HG02852 (cell line): ENCODE measurements around the gene RHBG.

Experiments
- ATAC-seq: cut with Tn5 transposase; IDR thresholded peaks from one replicate; pipeline ENCODE4 v1.9.1; 2021; ENCODE audit warnings: mild to moderate bottlenecking, moderate library complexity; ENCODE audit not compliant: unreplicated experiment

Gene RHBG

GRCh38 chr1:156384658-156385057, 15.6 kb downstream of the RHBG start:
- ATAC-seq: no peak

- ATAC-seq: no peak
Observed at GRCh38 chr1:156385534-156386031, 16.6 kb downstream of the RHBG start.

- ATAC-seq: no peak
Observed at GRCh38 chr1:156386134-156386901, 17.3 kb downstream of the RHBG start.

- ATAC-seq: no peak
Observed at GRCh38 chr1:156386949-156387869, 18.2 kb downstream of the RHBG start.

- ATAC-seq: no peak
Observed at GRCh38 chr1:156387870-156388173, 18.8 kb downstream of the RHBG start.

- no peak for ATAC-seq
Observed at GRCh38 chr1:156388174-156389137, 19.4 kb downstream of the RHBG start.

GRCh38 chr1:156389311-156389710, 20.3 kb downstream of the RHBG start:
- no peak for ATAC-seq

GRCh38 chr1:156390469-156391365, 21.7 kb downstream of the RHBG start:
- ATAC-seq: no peak

GRCh38 chr1:156391366-156391677, 22.3 kb downstream of the RHBG start:
- ATAC-seq: no peak

GRCh38 chr1:156391701-156392100, 22.7 kb downstream of the RHBG start:
- no peak for ATAC-seq

- ATAC-seq: no peak
Observed at GRCh38 chr1:156392452-156392853, 23.4 kb downstream of the RHBG start.

GRCh38 chr1:156393095-156393494, 24.1 kb downstream of the RHBG start:
- ATAC-seq: no peak

- ATAC-seq: no peak
Observed at GRCh38 chr1:156394082-156394481, 25.1 kb downstream of the RHBG start.

- no peak for ATAC-seq
Observed at GRCh38 chr1:156394835-156395461, 25.9 kb downstream of the RHBG start.

- ATAC-seq: no peak
Observed at GRCh38 chr1:156399355-156400125, 30.5 kb downstream of the RHBG start.

- no peak for ATAC-seq
Observed at GRCh38 chr1:156400191-156400935, 31.4 kb downstream of the RHBG start.

GRCh38 chr1:156401041-156401574, 32.1 kb downstream of the RHBG start:
- ATAC-seq: no peak

- no peak for ATAC-seq
Observed at GRCh38 chr1:156401681-156402081, 32.7 kb downstream of the RHBG start.
